Parathyroid adenoma (tissue), 2 donors: ENCODE measurements around the gene LIMK2.
"Not testable (repeated sequence)": the region's sequence is repeated elsewhere in the genome, so short reads cannot be mapped to it uniquely, and the experiment has no call there.

Experiments
- H2AFZ ChIP-seq: fragments of 300-600 bp; sonication (generic); one replicate; pipeline ENCODE4 v1.7.0; 2017; ENCODE audit warnings: antibody characterized with exemption, mild to moderate bottlenecking
- H3K27ac ChIP-seq: fragments of 300-600 bp; sonication (generic); one replicate; pipeline ENCODE4 v1.7.0; 2017
- H3K27me3 ChIP-seq: fragments of 300-600 bp; sonication (generic); one replicate; pipeline ENCODE4 v1.7.0; 2017; ENCODE audit warnings: low read length; ENCODE audit not compliant: control insufficient read depth, insufficient read depth
- H3K36me3 ChIP-seq: fragments of 300-600 bp; sonication (generic); one replicate; pipeline ENCODE4 v1.7.0; 2017; ENCODE audit warnings: low read length; ENCODE audit not compliant: control insufficient read depth, insufficient read depth
- H3K4me1 ChIP-seq: fragments of 300-600 bp; sonication (generic); one replicate; pipeline ENCODE4 v1.7.0; 2017; ENCODE audit warnings: control low read depth
- H3K4me2 ChIP-seq: fragments of 300-600 bp; sonication (generic); one replicate; pipeline ENCODE4 v1.7.0; 2017; ENCODE audit warnings: low read length
- H3K4me3 ChIP-seq: fragments of 300-600 bp; sonication (generic); one replicate; pipeline ENCODE4 v1.7.0; 2017; ENCODE audit warnings: low read depth, low read length
- H3K79me2 ChIP-seq: fragments of 300-600 bp; sonication (generic); one replicate; pipeline ENCODE4 v1.7.0; 2017; ENCODE audit warnings: control low read depth
- H3K9ac ChIP-seq: fragments of 300-600 bp; sonication (generic); one replicate; pipeline ENCODE4 v1.7.0; 2017; ENCODE audit warnings: mild to moderate bottlenecking
- H3K9me3 ChIP-seq: fragments of 300-600 bp; sonication (generic); one replicate; pipeline ENCODE4 v1.7.0; 2017; ENCODE audit warnings: low read length; ENCODE audit not compliant: control insufficient read depth
- TF ChIP-seq, protein P1 (sequence below): fragments of 300-600 bp; sonication (generic); IDR thresholded peaks from one replicate; pipeline ENCODE4 v1.7.0; 2017; ENCODE audit warnings: antibody characterized with exemption, mild to moderate bottlenecking
- donor health status: primary hyperparathyroidism.

Gene LIMK2

DNA sequence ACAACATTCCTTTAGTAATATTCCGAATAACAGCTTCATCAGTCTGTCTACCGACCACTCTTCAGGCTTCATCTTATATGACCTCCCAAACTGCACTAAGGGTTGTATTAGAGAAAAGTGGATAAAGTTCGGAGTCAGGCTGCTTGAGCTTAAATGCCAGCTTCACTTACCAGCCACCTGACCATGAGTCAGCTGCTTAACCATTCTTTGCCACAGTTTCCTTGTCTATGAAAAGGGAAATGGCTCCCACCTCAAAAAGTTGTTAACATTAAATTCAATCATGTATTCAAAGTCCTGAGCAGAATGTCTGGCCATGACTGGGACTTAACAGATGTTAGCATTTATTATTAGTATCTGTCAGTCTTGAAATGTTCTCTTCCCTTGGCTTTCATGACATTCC lies 20.9 kb downstream of the LIMK2 start:
- no peak overlapping the region for H3K4me2 ChIP-seq
- H3K9me3 ChIP-seq = no peaks in the 10 kb centered on the region
- peaks cover 10% of the 10 kb centered on the region for H3K79me2 ChIP-seq
- H3K27me3 ChIP-seq = no peaks in the 10 kb centered on the region
- H3K36me3 ChIP-seq = no peaks in the 10 kb centered on the region
- peaks cover 21% of the 10 kb centered on the region for H3K4me1 ChIP-seq
- H3K4me3 ChIP-seq = no peak overlapping the region
- no peak overlapping the region for H3K27ac ChIP-seq
- no peak overlapping the region for H3K9ac ChIP-seq
- TF ChIP-seq, protein P1, sequence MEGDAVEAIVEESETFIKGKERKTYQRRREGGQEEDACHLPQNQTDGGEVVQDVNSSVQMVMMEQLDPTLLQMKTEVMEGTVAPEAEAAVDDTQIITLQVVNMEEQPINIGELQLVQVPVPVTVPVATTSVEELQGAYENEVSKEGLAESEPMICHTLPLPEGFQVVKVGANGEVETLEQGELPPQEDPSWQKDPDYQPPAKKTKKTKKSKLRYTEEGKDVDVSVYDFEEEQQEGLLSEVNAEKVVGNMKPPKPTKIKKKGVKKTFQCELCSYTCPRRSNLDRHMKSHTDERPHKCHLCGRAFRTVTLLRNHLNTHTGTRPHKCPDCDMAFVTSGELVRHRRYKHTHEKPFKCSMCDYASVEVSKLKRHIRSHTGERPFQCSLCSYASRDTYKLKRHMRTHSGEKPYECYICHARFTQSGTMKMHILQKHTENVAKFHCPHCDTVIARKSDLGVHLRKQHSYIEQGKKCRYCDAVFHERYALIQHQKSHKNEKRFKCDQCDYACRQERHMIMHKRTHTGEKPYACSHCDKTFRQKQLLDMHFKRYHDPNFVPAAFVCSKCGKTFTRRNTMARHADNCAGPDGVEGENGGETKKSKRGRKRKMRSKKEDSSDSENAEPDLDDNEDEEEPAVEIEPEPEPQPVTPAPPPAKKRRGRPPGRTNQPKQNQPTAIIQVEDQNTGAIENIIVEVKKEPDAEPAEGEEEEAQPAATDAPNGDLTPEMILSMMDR = no peak
- H2AFZ ChIP-seq = no peak overlapping the region

DNA sequence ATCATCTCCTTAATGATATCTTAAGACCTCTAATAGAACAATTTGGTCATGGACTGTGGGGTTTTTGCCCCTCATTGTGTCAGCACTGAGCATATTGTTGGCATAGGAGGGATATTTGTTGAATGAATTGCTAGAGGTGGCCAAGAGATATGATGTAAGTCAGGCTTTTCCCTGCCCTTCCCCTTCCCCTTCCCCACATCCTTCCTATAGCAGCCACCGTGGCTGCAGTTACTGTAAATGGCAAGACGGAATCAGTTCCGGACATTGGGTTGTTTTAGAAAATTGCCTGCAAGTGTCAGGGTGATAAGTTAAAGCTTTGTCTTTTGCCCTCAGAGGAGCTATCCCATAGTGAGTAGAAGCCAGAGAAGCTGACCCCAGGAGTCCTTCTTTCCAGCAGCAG lies 23.0 kb downstream of the LIMK2 start:
- H3K27me3 ChIP-seq = no peaks in the 10 kb centered on the region
- H3K79me2 ChIP-seq = peaks cover 10% of the 10 kb centered on the region
- H3K27ac ChIP-seq = peak overlapping the region; percentile 24
- TF ChIP-seq, protein P1 = no peak
- H3K4me1 ChIP-seq = peaks cover 29% of the 10 kb centered on the region
- no peak overlapping the region for H2AFZ ChIP-seq
- no peaks in the 10 kb centered on the region for H3K9me3 ChIP-seq
- H3K4me3 ChIP-seq = no peak overlapping the region
- no peaks in the 10 kb centered on the region for H3K36me3 ChIP-seq
- H3K4me2 ChIP-seq = no peak overlapping the region
- no peak overlapping the region for H3K9ac ChIP-seq

DNA sequence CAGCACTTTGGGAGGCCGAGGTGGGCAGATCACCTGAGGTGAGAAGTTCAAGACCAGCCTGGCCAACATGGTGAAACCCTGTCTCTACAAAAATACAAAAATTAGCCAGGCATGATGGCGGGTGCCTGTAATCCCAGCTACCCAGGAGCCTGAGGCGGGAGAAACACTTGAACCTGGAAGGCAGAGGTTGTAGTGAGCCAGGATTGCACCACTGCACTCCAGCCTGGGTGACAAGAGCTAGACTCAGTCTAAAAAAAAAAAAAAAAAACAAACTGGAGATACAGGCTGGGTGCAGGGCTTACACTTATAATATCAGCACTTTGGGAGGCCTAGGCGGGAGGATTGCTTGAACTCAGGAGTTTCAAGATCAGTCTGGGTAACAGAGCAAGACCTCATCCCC lies 23.9 kb downstream of the LIMK2 start:
- not testable (repeated sequence) for H3K36me3 ChIP-seq, H3K27ac ChIP-seq, H3K4me2 ChIP-seq, H3K9me3 ChIP-seq, H3K27me3 ChIP-seq, H3K4me3 ChIP-seq, H3K79me2 ChIP-seq, H3K9ac ChIP-seq, H2AFZ ChIP-seq
- H3K4me1 ChIP-seq = peaks cover 24% of the 10 kb centered on the region

DNA sequence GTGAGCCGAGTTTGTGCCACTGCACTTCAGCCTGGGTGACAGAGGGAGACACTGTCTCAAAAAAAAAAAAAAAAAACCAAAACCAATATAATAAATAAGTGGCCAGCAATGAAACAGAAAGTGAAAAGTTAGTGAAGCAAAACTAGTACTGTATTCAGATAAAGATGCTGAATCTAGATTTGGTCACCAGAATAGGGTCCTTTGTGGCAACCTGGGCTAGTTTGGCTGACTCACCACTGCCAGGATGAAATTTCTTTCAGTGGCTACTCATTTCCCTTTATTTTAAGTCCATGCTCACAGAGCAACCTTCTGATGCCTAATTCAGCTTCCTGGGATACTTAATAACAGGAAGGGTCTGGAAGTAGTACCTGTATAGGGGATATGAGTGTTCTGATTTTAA lies 26.0 kb downstream of the LIMK2 start:
- peak overlapping the region; percentile 94 for H3K27ac ChIP-seq
- H3K79me2 ChIP-seq = peaks cover 7% of the 10 kb centered on the region
- H3K4me1 ChIP-seq = peaks cover 36% of the 10 kb centered on the region
- no peak overlapping the region for H3K4me3 ChIP-seq
- no peak overlapping the region for H2AFZ ChIP-seq
- TF ChIP-seq, protein P1 = no peak
- H3K36me3 ChIP-seq = no peaks in the 10 kb centered on the region
- no peaks in the 10 kb centered on the region for H3K27me3 ChIP-seq
- H3K9ac ChIP-seq = no peak overlapping the region
- H3K4me2 ChIP-seq = no peak overlapping the region
- H3K9me3 ChIP-seq = no peaks in the 10 kb centered on the region

DNA sequence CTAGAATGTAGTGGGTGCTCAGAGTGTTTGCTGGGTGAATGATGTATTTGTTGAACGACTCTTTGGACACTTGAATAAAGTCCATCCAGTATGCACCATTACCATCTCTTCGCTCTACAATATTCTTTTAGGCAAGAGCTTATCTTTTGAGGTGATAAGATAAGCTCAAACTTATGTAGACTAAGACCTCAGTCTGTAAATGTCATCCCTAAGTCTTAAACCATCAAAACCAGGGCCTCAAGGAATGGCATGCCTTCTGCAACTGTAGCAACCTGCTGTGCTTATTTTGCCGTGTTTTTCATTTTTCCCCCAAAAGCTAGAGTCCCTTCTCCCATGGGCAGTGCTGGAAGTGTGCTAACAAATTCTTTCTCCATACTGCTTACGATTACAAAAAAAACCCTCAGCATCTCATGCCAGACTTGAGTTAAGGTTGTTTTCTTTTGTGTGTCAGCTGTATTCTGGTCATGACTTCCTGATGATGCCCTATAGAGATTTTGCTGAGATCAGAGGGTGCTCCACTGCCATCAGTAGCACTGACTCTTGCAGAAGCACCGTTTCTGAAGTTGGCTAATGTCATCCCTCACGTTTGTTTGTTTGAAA lies 27.8 kb downstream of the LIMK2 start:
- Histone ChIP-seq H3K36me3 (no peaks in the 10 kb centered on the region), H3K9ac (no peak overlapping the region), H3K79me2 (peaks cover 4% of the 10 kb centered on the region), H3K4me3 (peak overlapping the region; percentile 19), H3K27ac (peak overlapping the region; percentile 94), H3K4me1 (peaks cover 44% of the 10 kb centered on the region), H3K27me3 (no peaks in the 10 kb centered on the region), H2AFZ (no peak overlapping the region), H3K4me2 (peak overlapping the region; percentile 63), H3K9me3 (no peaks in the 10 kb centered on the region)
- TF ChIP-seq, protein P1 = no peak
